NCI-H1105 (cell line): ENCODE measurements around the gene CSTB.

Source experiments
- DNase-seq: peaks from one replicate; lab custom pipeline; 2025; lab: John Stamatoyannopoulos, UW

CSTB gene

GRCh38 chr21:43728467-43729390 lies 47.4 kb downstream of the CSTB start:
- DNase-seq: peak; percentile 65

DNA sequence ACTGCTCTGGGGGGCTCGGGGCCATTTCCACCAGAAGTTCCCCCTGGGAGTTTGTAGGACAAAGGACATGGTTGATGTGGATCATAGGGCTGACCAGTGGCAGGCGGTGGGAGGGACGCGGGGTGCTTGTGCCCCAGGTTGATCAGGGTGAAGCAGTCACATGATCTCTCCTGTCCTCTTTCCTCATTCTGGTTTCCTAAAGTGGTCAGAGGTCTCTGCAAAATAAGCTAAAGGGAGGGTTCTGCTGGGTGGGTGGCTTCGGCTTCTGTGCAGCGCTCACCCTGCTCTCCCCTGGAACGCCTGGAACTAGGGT lies 48.0 kb downstream of the CSTB start:
- DNase-seq: no peak

DNA sequence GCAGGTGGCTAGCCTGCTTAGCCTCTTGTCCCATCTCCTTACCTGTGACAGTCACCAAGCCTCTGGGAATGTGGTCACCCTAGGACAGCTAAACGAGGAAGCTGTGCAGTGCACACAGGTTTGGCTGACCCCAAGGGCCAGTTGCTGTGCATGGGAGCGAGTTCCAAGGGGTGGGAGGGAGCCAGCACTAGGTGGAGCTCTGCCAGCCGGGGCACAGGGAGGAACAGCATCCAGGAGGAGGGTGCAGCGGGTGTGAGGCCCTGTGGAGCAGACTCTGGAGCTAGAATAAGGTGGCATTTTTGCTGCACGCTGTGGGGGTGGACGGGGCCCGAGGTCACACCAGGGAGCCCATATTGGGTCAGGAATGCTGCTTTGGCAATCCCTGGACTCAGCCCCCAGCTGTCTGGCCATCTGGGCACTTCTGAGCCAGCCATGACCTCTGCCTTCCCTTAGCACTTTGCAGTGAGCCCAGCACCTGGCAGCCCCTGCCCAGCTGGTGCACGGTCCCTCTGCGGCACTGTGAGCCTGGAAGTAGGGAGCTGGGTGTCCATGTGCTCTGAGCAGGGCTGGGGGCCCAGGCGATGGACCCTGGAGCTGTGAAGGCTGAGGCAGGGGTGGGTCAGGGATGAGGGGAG lies 48.5 kb downstream of the CSTB start:
- no peak for DNase-seq

DNA sequence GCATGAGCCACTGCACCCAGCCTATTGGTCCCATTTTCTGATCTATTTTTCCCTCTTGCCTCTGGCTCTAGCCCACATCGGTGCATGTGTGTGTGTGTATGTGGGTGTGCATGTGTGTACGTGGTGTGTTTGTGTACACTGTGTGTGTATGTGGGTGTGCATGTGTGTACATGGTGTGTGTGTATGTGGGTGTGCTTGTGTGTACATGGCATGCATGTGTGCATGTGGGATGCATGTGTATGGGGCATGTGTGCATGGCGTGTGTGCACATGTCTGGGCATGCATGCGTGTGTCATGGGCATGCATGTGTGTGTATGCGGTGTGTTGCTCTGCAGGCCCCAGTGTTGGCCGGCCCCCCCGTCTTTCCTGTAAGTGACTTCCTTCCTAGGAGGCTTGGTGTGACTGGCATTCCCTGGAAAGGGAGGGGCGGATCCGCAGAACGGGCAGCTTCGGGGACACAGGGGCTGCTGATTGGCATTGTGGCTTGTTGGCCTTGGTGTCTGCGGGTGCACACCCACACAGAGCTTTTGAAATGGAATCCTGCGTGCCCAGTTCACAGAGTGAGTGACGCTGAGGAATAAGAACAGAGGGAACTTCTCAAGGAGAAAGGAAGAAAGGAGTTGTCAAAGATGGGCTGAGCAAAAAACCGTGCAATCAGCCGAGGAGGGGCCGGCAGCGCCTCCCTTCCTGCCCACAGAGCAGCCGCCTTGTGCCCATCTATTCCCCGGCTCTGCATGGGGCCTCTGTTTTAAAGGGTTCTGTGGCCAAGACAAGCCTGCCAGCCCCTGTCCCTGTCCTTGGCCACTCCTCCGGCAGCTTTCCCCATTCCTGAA lies 49.2 kb downstream of the CSTB start:
- no peak for DNase-seq
